HG03342 (cell line): Measurements from ENCODE around the gene ROR2.

Experiments
- ATAC-seq: cut with Tn5 transposase; IDR thresholded peaks from one replicate; pipeline ENCODE4 v1.9.1; 2021; ENCODE audit warnings: mild to moderate bottlenecking, moderate library complexity; ENCODE audit not compliant: unreplicated experiment

The ROR2 gene

GRCh38 chr9:91948597-91949391 lies 1.2 kb downstream of the ROR2 start:
- no peak for ATAC-seq

GRCh38 chr9:91948101-91948596 lies 1.9 kb downstream of the ROR2 start:
- ATAC-seq, result no peak

GRCh38 chr9:91946653-91947488 lies 3.2 kb downstream of the ROR2 start:
- ATAC-seq, result no peak

GRCh38 chr9:91946196-91946595 lies 3.8 kb downstream of the ROR2 start:
- no peak for ATAC-seq

- no peak for ATAC-seq
These were observed 4.5 kb downstream of the ROR2 start for GRCh38 chr9:91945277-91946085.

GRCh38 chr9:91944711-91945110 lies 5.3 kb downstream of the ROR2 start:
- no peak for ATAC-seq

GRCh38 chr9:91943478-91944470 lies 6.3 kb downstream of the ROR2 start:
- ATAC-seq, result no peak

- ATAC-seq, result no peak
These were observed 7.8 kb downstream of the ROR2 start for GRCh38 chr9:91942201-91942600.

- ATAC-seq, result no peak
These were observed 10.1 kb downstream of the ROR2 start for GRCh38 chr9:91939978-91940377.

- ATAC-seq, result no peak
These were observed 12.3 kb downstream of the ROR2 start for GRCh38 chr9:91937727-91938126.

GRCh38 chr9:91937056-91937455 lies 13.0 kb downstream of the ROR2 start:
- no peak for ATAC-seq

GRCh38 chr9:91935805-91936514 lies 14.1 kb downstream of the ROR2 start:
- no peak for ATAC-seq

GRCh38 chr9:91935066-91935749 lies 14.8 kb downstream of the ROR2 start:
- ATAC-seq, result no peak

- no peak for ATAC-seq
These were observed 15.4 kb downstream of the ROR2 start for GRCh38 chr9:91934654-91935053.

- no peak for ATAC-seq
These were observed 16.3 kb downstream of the ROR2 start for GRCh38 chr9:91933556-91934352.

- no peak for ATAC-seq
These were observed 19.6 kb downstream of the ROR2 start for GRCh38 chr9:91930475-91930874.

- ATAC-seq, result no peak
These were observed 20.7 kb downstream of the ROR2 start for GRCh38 chr9:91929331-91929730.
